Measurements from ENCODE around the gene SLC66A1. TPM values are rescaled to one million over a fixed set of nuclear protein-coding genes. Genes with fewer than 3 reads are reported as not detected.

The SLC66A1 gene
- total RNA-seq, 1 experiment from 2014 or later = 14.1 TPM

DNA sequence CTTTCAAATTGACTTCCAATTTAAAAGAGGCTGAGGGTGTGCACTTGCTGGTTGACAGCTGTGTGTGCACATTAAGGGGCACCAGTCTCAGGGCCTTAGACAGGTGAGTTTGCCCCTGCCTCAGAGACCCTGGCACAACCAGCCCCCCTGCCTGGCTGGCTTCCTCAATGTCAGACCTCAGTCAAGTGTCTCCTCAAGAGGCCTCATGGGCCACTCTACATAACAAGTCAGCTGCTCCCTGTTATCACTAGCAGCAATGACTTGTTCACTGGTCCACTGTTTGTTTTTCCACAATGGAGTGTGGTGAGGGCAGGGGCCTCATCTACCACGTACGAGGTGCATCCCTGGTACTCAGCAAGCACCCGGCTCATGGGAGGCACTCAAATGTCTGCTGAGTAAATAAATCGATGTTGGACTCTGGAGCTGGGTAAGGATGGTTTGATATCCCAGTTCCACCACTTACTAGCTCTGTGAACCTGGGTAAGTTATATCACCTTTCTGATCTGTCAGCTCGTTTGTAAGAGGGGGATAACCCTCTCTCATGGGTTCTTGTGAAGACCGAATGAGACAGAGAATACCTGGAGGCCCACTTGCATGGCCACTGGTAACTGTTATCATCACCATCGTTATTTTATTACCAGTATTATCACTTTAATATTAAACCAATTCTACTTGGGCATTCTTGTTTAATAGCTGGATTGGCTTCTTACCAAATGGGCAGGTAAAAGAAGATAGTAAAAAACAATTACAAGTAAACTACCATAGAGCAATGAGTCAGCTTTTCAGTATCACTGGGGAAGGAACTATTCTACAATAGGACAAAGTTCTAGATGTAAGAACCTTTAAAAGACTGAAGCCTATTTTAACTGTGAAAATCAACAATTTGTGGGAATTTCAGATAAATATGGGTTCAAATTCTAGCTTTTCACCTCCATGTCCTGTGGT, 64.6 kb downstream of the SLC66A1 start:
- Mint-ChIP-seq H3K36me3 (peaks cover 32% of the 10 kb centered on the region), H3K4me1 (no peaks in the 10 kb centered on the region), H3K9me3 (no peaks in the 10 kb centered on the region), H3K4me3 (no peak overlapping the region), H3K27me3 (ENCODE audit: low read depth) (no peaks in the 10 kb centered on the region), H3K27ac (no peak overlapping the region)
- POLR2A ChIA-PET = no interaction called here
- DNase-seq (ENCODE audit: low spot score) (no peak), ATAC-seq (no peak)
- no peak for TF ChIP-seq IRF2 (CRISPR knock-in tag; IDR thresholded peaks at IDR 0.05; ENCODE audit: borderline replicate concordance, low read depth)
- TF ChIP-seq CREB1 (CRISPR knock-in tag; IDR thresholded peaks at IDR 0.05) = no peak
- TF ChIP-seq, protein P1, sequence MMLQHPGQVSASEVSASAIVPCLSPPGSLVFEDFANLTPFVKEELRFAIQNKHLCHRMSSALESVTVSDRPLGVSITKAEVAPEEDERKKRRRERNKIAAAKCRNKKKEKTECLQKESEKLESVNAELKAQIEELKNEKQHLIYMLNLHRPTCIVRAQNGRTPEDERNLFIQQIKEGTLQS (CRISPR knock-in tag; conservative IDR thresholded peaks at IDR 0.05) = no peak
- no peak for TF ChIP-seq CREM (CRISPR knock-in tag; IDR thresholded peaks at IDR 0.05)
- CTCF ChIA-PET = interaction anchor here (0.5 to 2.6 kb wide), 4 partner anchors 14 to 264 kb away, joined by 3 to 8 read pairs (median 4); no protein-coding TSS in a partner anchor

DNA sequence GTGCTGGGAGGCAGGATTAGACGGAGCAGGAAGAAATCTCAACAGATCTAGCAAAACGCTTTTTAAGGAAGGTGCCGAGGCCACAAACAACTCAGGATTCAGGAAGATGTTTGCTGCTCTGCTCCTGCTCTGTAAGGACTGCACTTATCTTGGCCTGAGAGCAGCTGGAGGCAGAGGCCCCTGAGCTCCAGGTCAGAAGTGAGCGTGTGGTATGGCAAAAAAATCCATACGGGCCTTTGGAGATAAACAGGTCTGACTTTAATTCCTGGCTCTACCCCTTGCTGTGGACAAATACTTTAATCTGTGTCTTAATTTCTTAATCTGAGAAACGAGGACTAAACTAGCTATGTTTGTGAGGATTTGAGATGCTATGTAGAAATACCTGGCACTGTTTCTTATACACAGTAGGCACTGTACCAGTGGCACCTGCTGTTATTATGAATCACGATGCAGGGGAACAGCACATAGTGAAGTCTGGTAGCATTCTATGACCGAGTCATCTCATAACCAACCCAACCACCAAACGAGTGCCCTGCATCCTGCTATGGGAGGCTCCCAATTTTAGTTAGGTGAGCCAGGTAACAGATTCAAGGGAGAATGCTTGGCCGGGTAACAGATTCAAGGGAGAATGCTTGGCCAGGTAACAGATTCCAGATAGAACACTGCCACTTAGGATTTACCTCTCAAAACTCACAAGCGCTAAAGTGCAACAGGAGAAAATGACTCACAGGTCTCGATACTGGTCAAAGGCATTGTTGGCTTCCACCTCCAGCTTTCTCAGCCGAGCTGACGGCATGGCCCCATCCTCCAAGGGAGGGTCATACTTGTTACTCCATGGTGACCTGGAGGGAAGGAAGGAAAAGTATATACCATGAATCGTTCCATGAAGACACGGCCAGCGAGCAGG, 65.9 kb downstream of the SLC66A1 start:
- no peak for ATAC-seq
- Mint-ChIP-seq H3K27ac (peak overlapping the region; percentile 78; the same call in 1 of the 2 replicates), H3K4me1 (no peaks in the 10 kb centered on the region), H3K4me3 (no peak overlapping the region), H3K36me3 (peaks cover 38% of the 10 kb centered on the region), H3K9me3 (no peaks in the 10 kb centered on the region), H3K27me3 (ENCODE audit: low read depth) (no peaks in the 10 kb centered on the region)
- POLR2A ChIA-PET = no interaction called here
- TF ChIP-seq, protein P2, sequence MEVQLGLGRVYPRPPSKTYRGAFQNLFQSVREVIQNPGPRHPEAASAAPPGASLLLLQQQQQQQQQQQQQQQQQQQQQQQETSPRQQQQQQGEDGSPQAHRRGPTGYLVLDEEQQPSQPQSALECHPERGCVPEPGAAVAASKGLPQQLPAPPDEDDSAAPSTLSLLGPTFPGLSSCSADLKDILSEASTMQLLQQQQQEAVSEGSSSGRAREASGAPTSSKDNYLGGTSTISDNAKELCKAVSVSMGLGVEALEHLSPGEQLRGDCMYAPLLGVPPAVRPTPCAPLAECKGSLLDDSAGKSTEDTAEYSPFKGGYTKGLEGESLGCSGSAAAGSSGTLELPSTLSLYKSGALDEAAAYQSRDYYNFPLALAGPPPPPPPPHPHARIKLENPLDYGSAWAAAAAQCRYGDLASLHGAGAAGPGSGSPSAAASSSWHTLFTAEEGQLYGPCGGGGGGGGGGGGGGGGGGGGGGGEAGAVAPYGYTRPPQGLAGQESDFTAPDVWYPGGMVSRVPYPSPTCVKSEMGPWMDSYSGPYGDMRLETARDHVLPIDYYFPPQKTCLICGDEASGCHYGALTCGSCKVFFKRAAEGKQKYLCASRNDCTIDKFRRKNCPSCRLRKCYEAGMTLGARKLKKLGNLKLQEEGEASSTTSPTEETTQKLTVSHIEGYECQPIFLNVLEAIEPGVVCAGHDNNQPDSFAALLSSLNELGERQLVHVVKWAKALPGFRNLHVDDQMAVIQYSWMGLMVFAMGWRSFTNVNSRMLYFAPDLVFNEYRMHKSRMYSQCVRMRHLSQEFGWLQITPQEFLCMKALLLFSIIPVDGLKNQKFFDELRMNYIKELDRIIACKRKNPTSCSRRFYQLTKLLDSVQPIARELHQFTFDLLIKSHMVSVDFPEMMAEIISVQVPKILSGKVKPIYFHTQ (CRISPR knock-in tag; IDR thresholded peaks at IDR 0.05) = no peak
- TF ChIP-seq SMAD3 (CRISPR knock-in tag; IDR thresholded peaks at IDR 0.05; ENCODE audit: borderline replicate concordance) (no peak), ZNF232 (CRISPR knock-in tag; IDR thresholded peaks at IDR 0.05) (no peak), ZNF416 (CRISPR knock-in tag; IDR thresholded peaks at IDR 0.05) (no peak), JAZF1 (CRISPR knock-in tag; IDR thresholded peaks at IDR 0.05) (no peak), GABPB1 (CRISPR knock-in tag; IDR thresholded peaks at IDR 0.05) (no peak), ESRRA (CRISPR knock-in tag; IDR thresholded peaks at IDR 0.05; ENCODE audit: borderline replicate concordance) (no peak), CREB1 (CRISPR knock-in tag; IDR thresholded peaks at IDR 0.05) (no peak)
- TF ChIP-seq, protein P3, sequence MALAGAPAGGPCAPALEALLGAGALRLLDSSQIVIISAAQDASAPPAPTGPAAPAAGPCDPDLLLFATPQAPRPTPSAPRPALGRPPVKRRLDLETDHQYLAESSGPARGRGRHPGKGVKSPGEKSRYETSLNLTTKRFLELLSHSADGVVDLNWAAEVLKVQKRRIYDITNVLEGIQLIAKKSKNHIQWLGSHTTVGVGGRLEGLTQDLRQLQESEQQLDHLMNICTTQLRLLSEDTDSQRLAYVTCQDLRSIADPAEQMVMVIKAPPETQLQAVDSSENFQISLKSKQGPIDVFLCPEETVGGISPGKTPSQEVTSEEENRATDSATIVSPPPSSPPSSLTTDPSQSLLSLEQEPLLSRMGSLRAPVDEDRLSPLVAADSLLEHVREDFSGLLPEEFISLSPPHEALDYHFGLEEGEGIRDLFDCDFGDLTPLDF (CRISPR knock-in tag; IDR thresholded peaks at IDR 0.05) = no peak
- no peak for DNase-seq (ENCODE audit: low spot score)
- CTCF ChIA-PET = no interaction called here

Other genes with a start within 250 kb of the SLC66A1 start
- gene UBR4, start 102.1 kb upstream of the SLC66A1 start, total RNA-seq (2021) = 127 to 179 TPM (median 136 TPM) in 3 replicates
- 46.5 to 53.5 TPM (median 48.6 TPM) in 3 replicates for gene EMC1, start 60.8 kb upstream of the SLC66A1 start, total RNA-seq (2021)
- 40.9 to 54.6 TPM (median 43.0 TPM) in 3 replicates for gene MRTO4, start 60.5 kb upstream of the SLC66A1 start, total RNA-seq (2021)
- 1.3 to 1.5 TPM (median 1.5 TPM) in 3 replicates for gene AKR7A3, start 23.6 kb upstream of the SLC66A1 start, total RNA-seq (2021)
- 43.4 to 51.6 TPM (median 50.6 TPM) in 3 replicates for gene AKR7A2, start 182 bp upstream of the SLC66A1 start, total RNA-seq (2021)
- gene CAPZB, start 173.2 kb downstream of the SLC66A1 start, total RNA-seq (2021) = 348 to 380 TPM (median 363 TPM) in 3 replicates

All from WTC11 (cell line).